RWPE1 (cell line): Measurements from ENCODE around the gene C9orf152.
"Not testable (repeated sequence)": the region's sequence is repeated elsewhere in the genome, so short reads cannot be mapped to it uniquely, and the experiment has no call there.

Experiments
- CTCF ChIA-PET: fragments of 350-600 bp; sonication (Branson Sonifier 250); formaldehyde crosslinking; extraction: SDS; loops from one replicate; lab custom pipeline; 2021; lab: Yijun Ruan, JAX
- POLR2A ChIA-PET: fragments of 400-600 bp; formaldehyde crosslinking; extraction: SDS; loops from one replicate; lab custom pipeline; 2020; ENCODE audit warnings: antibody characterized with exemption; ENCODE audit not compliant: low non-redundant PET; lab: Yijun Ruan, JAX
- DNase-seq: peaks from one replicate; pipeline ENCODE4 v3.0.0; 2012; ENCODE audit warnings: low spot score
- H3K27ac ChIP-seq: fragments of 450-650 bp; 2 replicates; pipeline ENCODE4 v1.5.1; 2017
- CTCF ChIP-seq: fragments of 450-650 bp; conservative IDR thresholded peaks from 2 replicates; pipeline ENCODE4 v1.5.1; 2017; ENCODE audit warnings: low read depth, mild to moderate bottlenecking

C9orf152 gene

GRCh38 chr9:110254500-110254899, 46.5 kb upstream of the C9orf152 start:
- DNase-seq, result no peak
- POLR2A ChIA-PET, result no interaction called here
- peak overlapping the region; percentile 94 for H3K27ac ChIP-seq
- no peak for TF ChIP-seq CTCF
- CTCF ChIA-PET, result no interaction called here

- peak overlapping the region; percentile 28; the same call in 1 of the 2 replicates for H3K27ac ChIP-seq
- POLR2A ChIA-PET, result no interaction called here
- CTCF ChIA-PET, result interaction anchor here (0.7 kb wide), 1 partner anchor 46 kb away, joined by 5 read pairs; no protein-coding TSS in a partner anchor
- no peak for DNase-seq
- TF ChIP-seq CTCF, result no peak
Observed at GRCh38 chr9:110252509-110253139, 44.7 kb upstream of the C9orf152 start.

GRCh38 chr9:110251770-110252169, 43.8 kb upstream of the C9orf152 start:
- POLR2A ChIA-PET, DNase-seq, H3K27ac ChIP-seq: not testable (repeated sequence)
- CTCF ChIA-PET, result interaction anchor here (0.7 kb wide), 1 partner anchor 46 kb away, joined by 5 read pairs; no protein-coding TSS in a partner anchor

GRCh38 chr9:110251212-110251611, 43.3 kb upstream of the C9orf152 start:
- ChIA-PET POLR2A (no interaction called here), CTCF (interaction anchor here (0.6 kb wide), 1 partner anchor 66 kb away, joined by 4 read pairs; no protein-coding TSS in a partner anchor)
- H3K27ac ChIP-seq, result no peak overlapping the region
- no peak for DNase-seq
- TF ChIP-seq CTCF, result no peak

- ChIA-PET POLR2A (no interaction called here), CTCF (no interaction called here)
- 0 out of 2 replicates have a peak overlapping the region, but pooled peaks have one; percentile 3 for H3K27ac ChIP-seq
- DNase-seq, result no peak
- no peak for TF ChIP-seq CTCF
Observed at GRCh38 chr9:110249603-110250002, 41.6 kb upstream of the C9orf152 start.

- no peak for TF ChIP-seq CTCF
- CTCF ChIA-PET, result interaction anchor here (0.6 kb wide), 1 partner anchor 23 kb away, joined by 3 read pairs; no protein-coding TSS in a partner anchor
- POLR2A ChIA-PET, result interaction anchor here (0.6 kb wide), 1 partner anchor 64 kb away, joined by 3 read pairs; no protein-coding TSS in a partner anchor
- DNase-seq, result no peak
- H3K27ac ChIP-seq, result no peak overlapping the region
Observed at GRCh38 chr9:110248361-110248760, 40.4 kb upstream of the C9orf152 start.

GRCh38 chr9:110246214-110246613, 38.3 kb upstream of the C9orf152 start:
- no peak overlapping the region for H3K27ac ChIP-seq
- ChIA-PET POLR2A (no interaction called here), CTCF (interaction anchor here (0.6 to 0.7 kb wide), 3 partner anchors 8 to 1206 kb away, joined by 3 to 4 read pairs (median 3); no protein-coding TSS in a partner anchor)
- no peak for DNase-seq
- no peak for TF ChIP-seq CTCF
